DND-41 (cell line): ENCODE data around the gene GSG1L.

ENCODE experiments used
- ATAC-seq: fragments of 200-7000 bp; cut with Tn5 transposase; 3 replicates; pipeline ENCODE4 v1.9.1; 2021; ENCODE audit warnings: low read depth; ENCODE audit not compliant: insufficient read depth
- DNase-seq: peaks from one replicate; pipeline ENCODE4 v3.0.0-alpha.2; 2020
- H2AFZ ChIP-seq: 2 replicates; pipeline ENCODE4 v1.6.0; 2012; ENCODE audit warnings: low read depth, low read length
- H3K27ac ChIP-seq: 2 replicates; pipeline ENCODE4 v1.5.1; 2012; ENCODE audit warnings: low read length, inconsistent platforms
- H3K27me3 ChIP-seq: fragments of 200-600 bp; sonication (generic); 2 replicates; pipeline ENCODE4 v1.6.0; 2012; ENCODE audit warnings: low read length, mild to moderate bottlenecking, inconsistent platforms; ENCODE audit not compliant: insufficient read depth, poor library complexity
- H3K36me3 ChIP-seq: 2 replicates; pipeline ENCODE4 v1.5.1; 2012; ENCODE audit warnings: low read length, inconsistent platforms; ENCODE audit not compliant: insufficient read depth
- H3K4me1 ChIP-seq: 2 replicates; pipeline ENCODE4 v1.5.1; 2012; ENCODE audit warnings: mild to moderate bottlenecking, low read length; ENCODE audit not compliant: insufficient read depth
- H3K4me2 ChIP-seq: 2 replicates; pipeline ENCODE4 v1.6.0; 2012; ENCODE audit warnings: mild to moderate bottlenecking, moderate library complexity, low read length, inconsistent platforms; ENCODE audit not compliant: insufficient read depth
- H3K4me3 ChIP-seq, 2 experiments: fragments of 200-600 bp in 1 of 2; shearing (Covaris generic) in 1 of 2; 2 replicates each; pipeline ENCODE4 v1.5.1; 2012 to 2016; ENCODE audit warnings: inconsistent platforms in 2 of 2, low read length in 2 of 2, mild to moderate bottlenecking in 2 of 2, low read depth in 1 of 2, moderate library complexity in 1 of 2
- H3K79me2 ChIP-seq: 2 replicates; pipeline ENCODE4 v1.6.0; 2012; ENCODE audit warnings: low read length, inconsistent platforms; ENCODE audit not compliant: insufficient read depth
- H3K9ac ChIP-seq: 2 replicates; pipeline ENCODE4 v1.6.0; 2012; ENCODE audit warnings: low read depth, mild to moderate bottlenecking, inconsistent platforms, low read length, moderate library complexity
- H3K9me3 ChIP-seq: 2 replicates; pipeline ENCODE4 v1.5.1; 2012; ENCODE audit warnings: low read length, moderate library complexity, mild to moderate bottlenecking, inconsistent platforms; ENCODE audit not compliant: insufficient read depth, severe bottlenecking
- H4K20me1 ChIP-seq: 2 replicates; pipeline ENCODE4 v1.6.0; 2012; ENCODE audit warnings: low read length; ENCODE audit not compliant: insufficient read depth
- EZH2 ChIP-seq: IDR thresholded peaks from 3 replicates; pipeline ENCODE4 v1.6.1; 2012; ENCODE audit warnings: borderline replicate concordance, low read depth, mild to moderate bottlenecking, moderate library complexity, low read length, inconsistent platforms; ENCODE audit not compliant: severe bottlenecking
- TF ChIP-seq, protein P1 (sequence below): IDR thresholded peaks from 2 replicates; pipeline ENCODE4 v1.5.1; 2012; ENCODE audit warnings: borderline replicate concordance, low read length, moderate library complexity, mild to moderate bottlenecking; ENCODE audit not compliant: poor library complexity, severe bottlenecking; ENCODE audit errors: extremely low read depth

The GSG1L gene

DNA sequence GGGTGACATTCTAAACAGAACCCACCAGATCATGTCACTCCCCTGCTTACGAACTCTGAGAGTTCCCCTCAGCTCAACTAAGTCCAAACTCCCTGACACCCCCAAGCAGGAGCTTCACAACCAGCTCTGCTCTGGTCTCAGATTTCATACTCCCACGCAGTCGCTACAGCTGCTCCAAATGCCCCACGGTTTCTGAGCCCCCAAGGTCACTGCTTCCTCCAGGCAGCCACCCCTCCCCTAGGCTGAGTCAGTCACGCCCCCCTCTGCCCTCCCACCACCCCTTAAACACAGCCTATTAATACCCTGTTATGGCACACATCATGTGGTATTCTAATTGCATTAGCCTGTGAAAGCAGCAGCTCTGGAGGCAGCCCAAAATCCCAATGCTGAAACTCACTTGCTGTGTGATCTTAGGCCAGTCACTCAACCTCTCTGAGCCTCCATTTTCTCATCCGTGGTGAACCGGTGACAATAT lies 51.5 kb downstream of the GSG1L start:
- Histone ChIP-seq H3K4me2 (no peak overlapping the region), H3K27ac (no peak overlapping the region), H4K20me1 (no peaks in the 10 kb centered on the region; the same call in none of the 2 replicates), H3K4me3 (no peak overlapping the region), H3K79me2 (no peaks in the 10 kb centered on the region), H3K9me3 (no peaks in the 10 kb centered on the region), H2AFZ (no peak overlapping the region), H3K36me3 (no peaks in the 10 kb centered on the region), H3K4me1 (no peaks in the 10 kb centered on the region), H3K27me3 (peaks cover 10% of the 10 kb centered on the region), H3K9ac (no peak overlapping the region)
- TF ChIP-seq EZH2: no peak
- TF ChIP-seq, protein P1, sequence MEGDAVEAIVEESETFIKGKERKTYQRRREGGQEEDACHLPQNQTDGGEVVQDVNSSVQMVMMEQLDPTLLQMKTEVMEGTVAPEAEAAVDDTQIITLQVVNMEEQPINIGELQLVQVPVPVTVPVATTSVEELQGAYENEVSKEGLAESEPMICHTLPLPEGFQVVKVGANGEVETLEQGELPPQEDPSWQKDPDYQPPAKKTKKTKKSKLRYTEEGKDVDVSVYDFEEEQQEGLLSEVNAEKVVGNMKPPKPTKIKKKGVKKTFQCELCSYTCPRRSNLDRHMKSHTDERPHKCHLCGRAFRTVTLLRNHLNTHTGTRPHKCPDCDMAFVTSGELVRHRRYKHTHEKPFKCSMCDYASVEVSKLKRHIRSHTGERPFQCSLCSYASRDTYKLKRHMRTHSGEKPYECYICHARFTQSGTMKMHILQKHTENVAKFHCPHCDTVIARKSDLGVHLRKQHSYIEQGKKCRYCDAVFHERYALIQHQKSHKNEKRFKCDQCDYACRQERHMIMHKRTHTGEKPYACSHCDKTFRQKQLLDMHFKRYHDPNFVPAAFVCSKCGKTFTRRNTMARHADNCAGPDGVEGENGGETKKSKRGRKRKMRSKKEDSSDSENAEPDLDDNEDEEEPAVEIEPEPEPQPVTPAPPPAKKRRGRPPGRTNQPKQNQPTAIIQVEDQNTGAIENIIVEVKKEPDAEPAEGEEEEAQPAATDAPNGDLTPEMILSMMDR: no peak
- ATAC-seq (no peak), DNase-seq (no peak)

DNA sequence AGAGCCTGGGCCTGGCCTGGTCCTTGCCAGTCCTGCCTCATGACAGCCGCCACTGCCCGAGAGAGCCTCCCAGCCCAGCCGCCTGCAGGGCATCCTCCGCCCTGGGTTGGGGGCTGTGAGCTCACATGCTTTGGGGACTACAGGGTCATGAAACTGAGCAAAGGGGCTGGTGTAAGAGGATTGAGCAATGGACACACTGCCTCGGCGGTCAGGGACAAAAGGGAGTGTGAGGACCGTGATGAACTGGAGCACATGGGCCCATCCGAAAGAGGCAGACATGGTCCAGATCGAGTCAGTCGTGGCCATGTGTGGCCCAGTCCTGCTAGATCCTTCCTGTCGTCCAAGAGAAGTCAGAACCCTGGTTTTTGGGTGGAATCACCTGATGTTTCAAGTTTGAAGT lies 52.3 kb downstream of the GSG1L start:
- H3K4me2 ChIP-seq: no peak overlapping the region
- H3K4me1 ChIP-seq: no peaks in the 10 kb centered on the region
- no peaks in the 10 kb centered on the region for H3K36me3 ChIP-seq
- no peak for TF ChIP-seq EZH2
- TF ChIP-seq, protein P1: no peak
- H3K79me2 ChIP-seq: no peaks in the 10 kb centered on the region
- H4K20me1 ChIP-seq: no peaks in the 10 kb centered on the region; the same call in none of the 2 replicates
- H3K27me3 ChIP-seq: peaks cover 9% of the 10 kb centered on the region
- no peak overlapping the region for H2AFZ ChIP-seq
- no peak overlapping the region for H3K9ac ChIP-seq
- no peak overlapping the region for H3K4me3 ChIP-seq
- no peak for DNase-seq
- no peak overlapping the region for H3K27ac ChIP-seq
- no peak for ATAC-seq
- no peaks in the 10 kb centered on the region for H3K9me3 ChIP-seq

DNA sequence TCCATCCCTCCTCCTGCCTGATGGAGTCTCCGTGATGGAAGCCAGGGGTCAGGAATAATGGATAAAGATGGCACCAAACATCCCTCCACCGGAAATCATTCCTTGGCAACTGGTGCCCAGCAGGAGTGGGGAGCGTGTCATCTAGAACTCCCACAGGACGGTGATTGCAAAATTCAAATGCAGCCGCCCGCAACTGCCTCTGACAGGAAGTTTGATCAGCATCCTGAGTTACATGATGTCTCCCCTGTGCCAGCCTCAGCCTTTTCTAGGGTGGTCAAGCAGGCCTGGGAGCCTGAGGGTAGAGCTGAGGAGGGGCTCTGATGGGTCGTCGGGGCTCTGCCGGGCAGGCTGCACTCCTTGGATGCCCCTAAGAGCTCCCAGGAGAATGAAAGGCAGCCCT lies 52.8 kb downstream of the GSG1L start:
- H3K4me1 ChIP-seq: no peaks in the 10 kb centered on the region
- no peak overlapping the region for H3K27ac ChIP-seq
- DNase-seq: no peak

More for the DNA sequence above, 52.8 kb downstream of the GSG1L start:
- Histone ChIP-seq H3K4me2 (no peak overlapping the region), H2AFZ (no peak overlapping the region), H3K9me3 (no peaks in the 10 kb centered on the region), H3K4me3 (no peak overlapping the region), H3K9ac (no peak overlapping the region), H4K20me1 (no peaks in the 10 kb centered on the region; the same call in none of the 2 replicates), H3K27me3 (peaks cover 7% of the 10 kb centered on the region), H3K79me2 (no peaks in the 10 kb centered on the region), H3K36me3 (no peaks in the 10 kb centered on the region)
- ATAC-seq: no peak
- no peak for TF ChIP-seq EZH2
- TF ChIP-seq, protein P1: no peak
